HG03196 (cell line): Measurements from ENCODE around the gene APBA1.

ENCODE experiments used
- ATAC-seq: cut with Tn5 transposase; IDR thresholded peaks from one replicate; pipeline ENCODE4 v1.9.1; 2021; ENCODE audit not compliant: unreplicated experiment

APBA1 gene

DNA sequence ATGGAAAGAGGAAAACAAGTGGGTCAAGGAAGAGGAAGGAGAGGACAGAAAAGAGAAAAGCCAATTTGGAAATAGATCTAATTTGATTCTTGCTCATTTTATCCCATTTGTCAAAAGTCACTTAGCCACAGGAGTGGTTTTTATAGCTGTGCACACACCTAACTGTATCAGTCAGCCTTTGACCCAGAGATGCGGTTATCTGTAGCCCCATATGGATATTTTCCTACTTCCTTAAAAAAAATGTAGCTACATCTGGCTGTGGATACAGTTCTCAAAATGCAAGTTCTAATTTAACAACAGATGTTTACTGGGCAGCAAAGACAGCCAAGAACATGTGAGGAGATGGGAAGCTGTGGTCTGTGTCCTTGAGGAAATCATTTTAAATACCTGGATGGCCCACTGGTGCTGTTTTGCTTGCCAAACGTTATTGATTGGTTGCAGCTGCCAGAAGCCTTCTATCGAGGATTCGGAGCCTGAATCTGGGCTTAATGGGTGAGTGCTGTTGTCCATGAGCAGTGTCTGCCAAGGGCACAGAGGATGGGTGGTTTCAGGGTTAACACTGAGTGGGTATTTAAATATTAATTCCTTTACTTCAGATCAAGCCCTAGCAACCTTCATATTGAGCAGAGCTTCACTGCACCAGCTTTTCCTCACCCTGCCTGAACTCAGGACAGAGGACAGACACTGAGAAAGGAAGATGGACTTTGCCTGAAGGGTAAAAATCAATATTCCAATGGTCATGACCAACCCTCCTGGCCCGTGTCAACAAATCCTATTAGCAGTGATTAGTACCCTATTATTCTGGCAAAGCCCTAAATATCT lies 92.2 kb downstream of the APBA1 start:
- ATAC-seq: no peak

DNA sequence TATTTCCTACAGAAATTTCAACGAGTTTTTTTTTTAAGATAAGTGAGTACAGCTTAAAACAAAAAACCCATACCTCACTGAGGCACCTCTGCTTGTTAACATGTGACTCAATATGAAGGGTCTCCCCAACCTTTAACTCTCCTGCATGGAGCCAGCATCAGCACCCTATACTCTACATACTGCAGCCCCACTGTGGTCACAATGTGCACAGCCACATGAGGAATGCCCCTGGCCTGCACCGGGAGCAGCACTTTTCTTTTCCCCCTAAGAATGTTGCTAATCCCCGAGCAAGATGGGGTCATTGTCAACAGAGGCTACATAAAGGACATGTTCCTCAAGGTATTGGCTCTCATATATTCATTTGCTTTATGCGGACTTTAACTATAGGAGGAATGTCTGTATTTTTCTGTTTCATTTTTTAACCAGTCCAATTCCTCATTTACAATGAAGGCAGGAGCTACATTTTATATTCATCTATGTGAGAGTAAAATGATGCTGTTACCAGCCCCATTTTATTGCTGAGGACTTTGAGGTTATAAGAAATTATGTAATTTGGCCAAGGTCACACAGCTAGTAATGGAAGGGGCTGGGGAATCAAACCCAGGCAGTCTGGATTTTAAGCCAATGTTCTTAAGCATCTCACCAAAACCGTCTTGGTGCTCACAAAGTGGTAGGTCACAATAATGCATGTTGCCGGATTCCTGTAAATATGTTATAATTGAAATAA lies 93.0 kb downstream of the APBA1 start:
- no peak for ATAC-seq

DNA sequence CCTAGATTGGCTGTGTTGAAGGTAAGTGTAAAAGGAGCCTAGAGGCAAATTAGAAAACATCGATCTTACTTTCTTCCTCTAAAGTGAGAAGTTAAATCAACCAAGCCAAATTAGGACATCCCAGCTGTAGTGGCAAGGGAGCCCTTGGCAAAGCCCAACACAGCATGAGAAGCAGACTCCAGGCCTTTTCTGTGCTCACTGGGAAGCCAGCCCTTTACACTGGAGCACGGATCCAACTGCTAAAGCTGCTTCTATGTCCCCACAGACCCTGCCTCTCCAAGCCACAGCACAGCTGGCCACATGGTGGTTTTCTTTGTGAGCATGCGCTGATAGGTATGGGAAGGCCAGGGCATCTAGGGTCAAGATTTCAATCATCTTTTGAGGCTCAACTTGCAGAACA lies 94.1 kb downstream of the APBA1 start:
- ATAC-seq: no peak

DNA sequence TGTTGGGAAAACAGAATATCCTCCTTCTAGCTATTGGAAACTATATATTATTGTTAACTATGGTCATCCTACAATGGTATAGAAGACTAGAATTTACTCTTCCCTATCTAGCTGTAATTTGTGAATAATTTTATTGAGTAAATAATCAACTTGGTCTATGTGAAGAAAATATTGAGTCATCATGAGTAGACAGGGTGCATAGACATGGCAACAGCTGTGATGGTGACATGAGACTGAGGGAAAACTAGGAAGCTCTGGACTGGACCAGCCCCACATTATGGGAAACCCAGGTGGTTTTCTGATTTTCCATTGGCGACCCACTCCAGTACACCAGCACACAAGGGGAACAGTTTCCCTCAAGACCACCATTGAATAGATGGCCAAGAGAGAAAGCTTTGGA lies 95.0 kb downstream of the APBA1 start:
- ATAC-seq: no peak

DNA sequence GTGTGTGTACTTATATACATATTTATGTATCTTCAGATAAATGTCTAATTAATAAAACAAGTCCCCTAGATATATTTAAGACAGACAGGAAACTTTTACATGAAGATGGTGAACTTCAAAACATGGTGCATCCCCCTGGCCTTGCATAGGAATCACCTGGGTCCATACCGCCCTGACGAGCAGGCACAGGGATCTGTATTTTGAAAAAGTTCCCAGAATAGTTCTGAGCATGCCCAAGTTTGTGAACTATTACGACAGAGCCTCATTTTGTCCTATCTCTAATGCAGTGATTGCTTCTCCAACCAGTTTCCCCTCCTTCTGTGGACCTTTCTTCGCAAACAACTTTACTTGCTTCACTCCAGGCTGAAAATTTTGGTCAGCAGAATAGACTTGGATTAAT lies 98.1 kb downstream of the APBA1 start:
- ATAC-seq: no peak

DNA sequence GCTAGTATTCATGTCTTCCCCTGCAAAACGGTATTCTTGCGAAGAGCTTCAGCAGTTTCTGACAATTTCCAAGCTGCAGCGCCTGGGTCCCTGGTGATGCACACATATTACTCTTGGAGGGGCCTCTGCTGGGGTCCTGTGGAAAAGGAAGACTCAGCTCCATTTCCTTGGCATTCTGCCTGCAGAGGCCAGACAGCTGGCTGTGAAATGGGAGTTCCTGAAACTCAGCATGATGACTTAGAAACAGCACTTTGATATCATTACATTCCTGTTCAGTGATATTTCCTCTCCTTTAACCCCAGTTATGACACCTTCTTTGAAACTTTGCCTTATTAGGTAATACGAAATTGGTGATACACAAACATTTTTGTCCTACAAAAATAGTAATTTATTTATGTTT lies 98.5 kb downstream of the APBA1 start:
- ATAC-seq: no peak

DNA sequence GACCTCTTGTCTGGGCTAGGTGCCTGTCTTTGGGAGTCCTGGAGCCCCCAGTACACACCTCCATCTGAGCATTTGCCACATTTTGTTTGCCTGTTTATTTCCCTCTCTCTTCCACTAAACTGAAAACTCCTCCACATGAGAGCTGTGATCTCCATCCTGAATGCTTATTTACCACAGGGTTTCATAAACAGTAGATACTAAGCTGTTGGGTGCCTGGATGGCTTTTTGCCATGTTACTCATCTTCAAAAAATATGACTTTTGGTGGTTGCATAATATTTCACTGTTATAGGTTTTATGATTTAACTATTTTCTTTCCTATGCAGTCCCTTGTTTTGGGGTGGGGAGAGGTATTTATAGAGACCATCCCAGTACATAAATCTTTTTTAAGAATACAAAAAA lies 99.6 kb downstream of the APBA1 start:
- no peak for ATAC-seq

DNA sequence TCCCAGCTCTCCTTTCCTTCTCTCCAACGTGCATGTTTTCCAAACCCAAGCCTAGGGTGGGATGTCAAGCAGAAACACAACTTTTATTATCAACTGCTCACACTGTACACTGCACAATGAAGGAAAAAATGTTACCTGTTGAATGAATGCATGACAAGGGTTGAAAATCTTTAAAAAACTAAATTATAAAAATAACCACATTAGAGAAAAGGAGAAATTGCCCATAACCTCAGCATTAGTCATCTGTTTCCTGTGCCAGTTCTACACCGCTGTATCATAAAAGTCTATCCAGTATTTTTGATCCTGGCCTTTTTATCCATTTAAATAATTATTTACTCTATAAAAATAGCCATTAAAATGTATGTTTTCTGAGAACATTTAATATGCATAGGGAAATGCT lies 101.1 kb downstream of the APBA1 start:
- no peak for ATAC-seq

DNA sequence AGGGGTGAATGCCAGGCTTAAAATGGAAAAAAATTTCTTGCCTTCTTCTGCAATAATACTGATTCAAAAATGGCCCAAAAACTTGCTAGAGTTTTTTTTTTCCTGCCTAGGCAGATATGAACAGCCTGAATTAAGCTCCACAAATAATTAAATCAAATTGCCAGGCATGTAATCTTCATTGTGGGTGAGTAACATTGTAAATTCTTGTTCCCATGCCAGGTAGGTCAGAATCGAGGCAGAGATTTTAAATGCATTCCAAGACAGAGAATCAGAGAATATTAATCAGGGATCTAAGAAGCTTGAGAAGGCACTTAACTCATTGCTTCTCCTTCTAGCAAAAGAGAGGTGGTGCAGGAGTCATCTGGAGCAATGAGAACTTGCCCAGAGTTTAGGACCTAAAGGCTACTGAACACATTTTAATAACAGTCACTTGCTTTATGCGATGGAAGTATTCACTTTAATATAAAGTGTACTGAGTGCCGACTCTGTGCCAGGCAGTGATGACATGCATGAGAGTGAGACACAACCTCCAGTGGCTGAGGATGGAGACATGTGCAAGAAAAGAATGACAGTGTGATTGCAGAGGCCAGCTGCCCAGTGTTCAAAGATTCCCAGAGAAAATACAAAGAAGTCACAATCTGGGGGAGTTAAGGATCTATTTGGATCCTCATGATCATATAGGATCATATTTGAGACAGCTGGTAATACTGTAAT lies 102.3 kb downstream of the APBA1 start:
- no peak for ATAC-seq

DNA sequence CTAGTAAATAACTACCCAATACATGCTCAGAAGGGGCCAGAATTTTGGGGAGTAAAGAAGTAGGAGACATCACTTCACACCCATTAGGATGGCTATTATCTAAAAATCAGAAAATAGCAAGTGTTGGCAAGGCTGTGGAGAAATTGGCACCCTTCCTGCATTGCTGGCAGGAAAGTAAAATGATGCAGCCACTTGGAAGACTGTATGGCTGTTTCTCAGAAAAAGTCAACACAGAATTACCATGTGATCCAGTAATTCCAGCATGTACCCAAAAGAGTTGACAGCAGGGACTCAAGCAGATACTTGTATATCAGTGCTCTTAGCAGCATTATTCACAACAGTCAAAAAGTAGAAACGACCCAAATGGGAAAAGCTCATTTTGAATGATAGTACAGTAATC lies 107.6 kb downstream of the APBA1 start:
- no peak for ATAC-seq

DNA sequence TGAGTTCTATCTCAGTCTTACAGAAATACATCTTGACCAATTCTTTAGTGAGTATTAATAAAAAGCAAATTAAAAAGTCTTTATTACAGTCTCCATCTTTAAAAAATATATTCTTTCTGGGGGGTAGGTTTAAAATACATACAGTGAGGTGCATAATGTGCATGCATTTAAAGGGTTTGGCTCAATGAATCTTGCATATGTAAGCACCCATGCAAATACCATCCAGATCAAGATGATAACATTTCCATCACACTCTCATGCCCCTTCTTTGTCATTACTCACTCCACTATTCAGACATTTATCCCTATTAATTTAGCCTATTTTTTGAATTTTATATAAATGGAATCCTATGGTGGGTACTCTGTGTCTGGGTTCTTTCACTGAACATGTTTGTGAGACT lies 113.0 kb downstream of the APBA1 start:
- no peak for ATAC-seq

DNA sequence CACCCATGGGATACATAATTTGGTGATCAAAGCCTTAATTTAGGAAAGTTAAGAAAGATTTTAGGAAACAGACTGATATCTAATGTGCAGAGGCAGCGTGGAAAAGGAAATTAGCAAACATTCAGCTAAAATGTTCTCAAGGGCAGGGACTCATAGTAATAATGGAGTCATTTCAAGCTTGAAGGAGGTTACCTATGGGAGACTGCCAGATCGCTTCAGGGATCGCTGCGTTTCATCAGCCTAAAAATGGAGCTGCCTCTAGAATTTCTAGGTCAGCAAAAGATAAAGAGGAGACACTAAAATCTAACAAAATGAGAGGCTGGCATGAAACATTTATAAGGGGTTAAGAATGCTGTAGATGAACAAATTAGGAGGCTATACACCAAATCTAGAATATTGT lies 115.5 kb downstream of the APBA1 start:
- ATAC-seq: no peak

DNA sequence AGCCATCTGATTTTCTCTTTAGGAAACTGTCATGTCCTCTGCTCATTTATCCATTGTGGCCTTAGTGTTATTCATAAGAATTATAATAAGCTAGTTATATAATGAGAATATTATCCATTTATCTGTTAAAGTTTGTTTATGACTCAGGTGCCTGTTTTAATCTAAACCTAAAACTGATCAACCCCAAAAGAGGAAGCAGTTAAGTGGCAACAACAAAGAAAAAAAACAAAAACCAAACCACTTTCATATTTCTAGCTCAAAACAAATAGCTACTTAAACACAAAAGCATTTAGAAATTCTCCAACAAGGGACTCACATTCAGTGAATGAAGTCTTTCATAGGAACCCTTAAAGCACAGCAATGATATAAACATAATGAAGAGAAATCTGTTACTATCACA lies 116.4 kb downstream of the APBA1 start:
- ATAC-seq: no peak

DNA sequence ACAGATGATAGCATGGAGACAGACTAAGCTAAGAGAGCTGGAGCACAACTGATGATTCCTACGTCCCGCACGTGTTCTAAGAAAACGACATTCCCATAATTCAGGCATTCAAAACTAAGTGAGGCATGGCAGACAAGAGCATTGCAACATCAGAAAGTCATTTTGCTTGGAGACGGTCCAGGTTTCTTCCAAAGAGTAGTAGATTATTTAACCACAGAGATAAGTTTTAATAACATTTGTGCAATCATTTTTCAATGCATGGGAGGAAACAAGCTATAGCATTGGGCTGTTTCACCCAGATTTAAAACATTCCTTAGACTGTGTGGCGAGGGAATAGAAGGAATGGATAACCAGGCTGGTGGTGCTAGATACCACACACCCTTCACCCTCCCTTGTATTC lies 117.2 kb downstream of the APBA1 start:
- no peak for ATAC-seq

DNA sequence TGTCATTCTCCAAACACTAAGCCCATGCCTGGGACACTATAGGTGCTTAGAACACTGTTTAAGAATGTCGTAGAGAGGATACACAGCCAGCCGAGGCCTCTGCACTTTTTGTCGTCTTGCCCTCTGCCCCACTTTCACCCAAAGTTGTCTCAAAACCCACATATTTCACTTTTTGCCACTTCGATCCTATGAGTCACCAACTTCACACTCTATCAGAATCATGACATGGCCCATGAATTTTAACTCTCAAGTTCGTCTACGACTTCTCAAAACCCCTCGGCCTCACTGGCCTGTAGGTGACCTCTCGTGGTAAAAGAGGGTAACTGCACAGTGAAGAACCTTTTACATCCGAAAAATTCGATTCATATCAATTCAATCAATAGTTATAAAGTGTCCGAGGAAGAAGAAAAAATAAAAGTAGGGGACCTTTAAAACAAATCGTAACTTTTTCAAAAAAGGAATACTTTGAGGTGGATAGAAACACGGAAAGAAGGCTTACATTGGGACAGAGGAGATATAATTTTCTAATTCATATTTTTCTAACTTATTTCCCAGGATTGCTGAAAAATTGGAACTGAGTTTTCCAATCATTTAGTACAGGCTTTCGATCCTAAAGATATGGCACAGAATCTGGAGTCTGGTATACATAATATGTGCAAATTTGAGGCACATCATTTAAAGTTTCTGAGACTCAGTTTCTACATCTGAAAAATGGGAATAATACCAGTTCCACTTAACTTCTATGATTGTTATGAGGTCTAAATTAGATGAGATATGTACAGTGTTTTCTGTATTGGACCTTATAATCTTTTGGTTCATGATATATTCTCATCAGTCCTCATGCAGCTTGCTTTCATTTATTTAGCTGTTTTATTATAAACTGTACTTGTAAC lies 122.6 kb downstream of the APBA1 start:
- no peak for ATAC-seq

DNA sequence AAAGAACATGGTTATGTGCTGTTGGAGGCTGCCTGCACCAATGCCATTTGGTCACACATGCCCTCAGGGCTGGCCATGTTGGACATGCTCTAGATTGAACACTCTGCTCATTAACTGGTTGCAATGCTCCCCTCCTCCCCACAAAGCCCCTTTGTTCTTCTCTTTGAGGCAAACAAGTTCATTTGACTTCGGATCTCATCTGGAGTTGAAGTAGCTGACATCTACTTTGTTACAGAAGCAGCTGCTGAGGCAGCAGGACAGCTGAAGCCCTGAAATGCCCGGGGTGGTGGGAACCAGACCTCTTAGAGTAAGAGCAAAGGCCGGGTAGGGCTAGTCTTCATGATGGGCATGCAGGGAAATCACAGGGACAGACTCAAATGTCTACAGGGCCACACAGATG lies 123.5 kb downstream of the APBA1 start:
- ATAC-seq: no peak

DNA sequence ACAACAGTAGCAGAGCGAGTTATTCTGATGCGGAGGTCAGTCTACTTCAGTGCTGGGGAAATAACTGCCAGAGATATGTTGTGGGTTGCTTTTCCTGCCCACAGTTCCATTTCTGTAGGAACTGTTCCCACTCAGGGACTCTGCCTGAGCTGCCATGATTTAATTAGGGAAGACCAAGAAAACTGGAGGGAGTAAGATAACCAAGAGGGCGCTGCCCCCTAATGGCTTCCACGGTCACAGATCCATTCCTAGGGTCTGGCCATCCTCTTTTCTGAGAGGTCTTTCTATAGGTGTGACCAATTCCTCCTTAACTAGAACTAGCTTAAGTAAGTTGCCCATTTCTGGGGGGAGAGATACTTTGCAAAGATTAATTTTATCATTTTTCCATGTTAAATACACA lies 125.9 kb downstream of the APBA1 start:
- no peak for ATAC-seq

DNA sequence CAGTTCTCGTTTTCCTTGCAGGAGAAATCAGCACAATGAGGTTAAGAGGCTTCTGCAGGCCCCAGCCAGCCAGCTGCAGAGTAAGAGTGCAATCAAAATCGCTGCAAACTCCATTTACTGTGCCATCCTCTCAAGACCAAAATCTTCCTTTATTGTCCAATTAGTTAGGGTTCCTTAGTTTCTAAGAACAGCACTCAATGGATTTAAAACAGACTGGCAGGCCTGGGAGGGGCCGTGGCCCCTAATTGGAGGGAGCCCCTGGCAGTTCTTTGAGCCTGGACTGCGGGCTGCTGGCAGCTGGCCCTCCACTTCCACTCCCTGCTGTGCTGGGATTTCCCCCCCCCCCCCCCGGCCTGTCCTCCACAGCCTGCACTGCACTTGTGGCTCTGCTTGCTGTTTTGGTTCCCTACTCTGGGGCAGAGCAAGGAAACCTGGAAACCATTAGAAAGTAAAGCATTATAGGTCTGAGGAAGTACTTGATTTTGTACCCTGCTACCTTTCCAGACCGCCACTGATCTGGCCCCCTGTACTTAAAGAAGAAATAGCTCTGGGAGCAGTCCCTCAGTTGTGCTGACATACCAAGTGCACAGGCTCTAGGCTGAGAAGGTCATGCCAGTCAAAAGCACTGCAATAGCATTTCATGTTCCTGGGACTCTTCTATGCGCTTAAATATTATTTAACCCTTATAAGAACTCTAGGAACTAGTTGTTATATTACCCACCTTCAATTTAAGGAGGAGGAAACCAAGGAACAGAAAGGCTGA lies 129.0 kb downstream of the APBA1 start:
- no peak for ATAC-seq

DNA sequence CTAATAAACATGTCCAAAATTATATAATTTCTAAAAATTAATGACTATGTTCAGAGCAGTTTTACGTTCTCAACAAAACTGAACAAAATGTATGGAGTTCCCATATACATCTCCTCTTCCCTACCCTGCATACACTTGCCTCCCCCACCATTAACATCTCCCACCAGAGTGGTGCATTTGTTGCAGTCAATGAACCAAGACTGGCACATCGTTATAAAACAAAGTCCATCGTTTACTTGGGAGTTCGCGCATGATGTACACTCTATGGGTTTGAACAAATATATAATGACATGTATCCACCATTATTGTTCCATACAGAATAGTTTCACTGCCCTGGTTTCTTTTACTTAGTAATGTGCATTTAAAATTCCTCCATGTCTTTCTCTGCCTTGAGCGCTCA lies 130.1 kb downstream of the APBA1 start:
- ATAC-seq: no peak

DNA sequence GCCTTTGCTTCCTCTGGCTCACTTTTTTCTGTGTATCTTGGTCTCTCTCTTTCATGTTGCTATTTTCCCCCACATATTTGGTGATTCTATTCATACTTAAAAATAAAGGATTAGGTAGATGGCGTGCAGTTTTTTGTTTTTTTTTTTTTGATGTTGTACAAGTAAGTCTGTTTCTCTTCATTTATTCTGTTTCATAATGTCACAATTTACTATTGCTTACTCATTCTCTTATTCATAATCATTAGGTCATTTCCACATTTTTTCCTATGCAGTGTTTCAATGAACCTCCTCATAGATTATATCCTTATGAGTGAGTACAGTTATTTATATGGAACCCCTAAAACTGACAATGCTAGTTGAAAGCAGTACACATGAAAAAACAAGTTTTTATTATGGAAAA lies 136.3 kb downstream of the APBA1 start:
- ATAC-seq: no peak
